CMK (cell line): ENCODE data around the gene PRICKLE3.

Source experiments
- DNase-seq: peaks from one replicate; pipeline ENCODE4 v3.0.0-alpha.2; 2010; ENCODE audit warnings: low read depth

The PRICKLE3 gene, protein sequence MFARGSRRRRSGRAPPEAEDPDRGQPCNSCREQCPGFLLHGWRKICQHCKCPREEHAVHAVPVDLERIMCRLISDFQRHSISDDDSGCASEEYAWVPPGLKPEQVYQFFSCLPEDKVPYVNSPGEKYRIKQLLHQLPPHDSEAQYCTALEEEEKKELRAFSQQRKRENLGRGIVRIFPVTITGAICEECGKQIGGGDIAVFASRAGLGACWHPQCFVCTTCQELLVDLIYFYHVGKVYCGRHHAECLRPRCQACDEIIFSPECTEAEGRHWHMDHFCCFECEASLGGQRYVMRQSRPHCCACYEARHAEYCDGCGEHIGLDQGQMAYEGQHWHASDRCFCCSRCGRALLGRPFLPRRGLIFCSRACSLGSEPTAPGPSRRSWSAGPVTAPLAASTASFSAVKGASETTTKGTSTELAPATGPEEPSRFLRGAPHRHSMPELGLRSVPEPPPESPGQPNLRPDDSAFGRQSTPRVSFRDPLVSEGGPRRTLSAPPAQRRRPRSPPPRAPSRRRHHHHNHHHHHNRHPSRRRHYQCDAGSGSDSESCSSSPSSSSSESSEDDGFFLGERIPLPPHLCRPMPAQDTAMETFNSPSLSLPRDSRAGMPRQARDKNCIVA

DNA sequence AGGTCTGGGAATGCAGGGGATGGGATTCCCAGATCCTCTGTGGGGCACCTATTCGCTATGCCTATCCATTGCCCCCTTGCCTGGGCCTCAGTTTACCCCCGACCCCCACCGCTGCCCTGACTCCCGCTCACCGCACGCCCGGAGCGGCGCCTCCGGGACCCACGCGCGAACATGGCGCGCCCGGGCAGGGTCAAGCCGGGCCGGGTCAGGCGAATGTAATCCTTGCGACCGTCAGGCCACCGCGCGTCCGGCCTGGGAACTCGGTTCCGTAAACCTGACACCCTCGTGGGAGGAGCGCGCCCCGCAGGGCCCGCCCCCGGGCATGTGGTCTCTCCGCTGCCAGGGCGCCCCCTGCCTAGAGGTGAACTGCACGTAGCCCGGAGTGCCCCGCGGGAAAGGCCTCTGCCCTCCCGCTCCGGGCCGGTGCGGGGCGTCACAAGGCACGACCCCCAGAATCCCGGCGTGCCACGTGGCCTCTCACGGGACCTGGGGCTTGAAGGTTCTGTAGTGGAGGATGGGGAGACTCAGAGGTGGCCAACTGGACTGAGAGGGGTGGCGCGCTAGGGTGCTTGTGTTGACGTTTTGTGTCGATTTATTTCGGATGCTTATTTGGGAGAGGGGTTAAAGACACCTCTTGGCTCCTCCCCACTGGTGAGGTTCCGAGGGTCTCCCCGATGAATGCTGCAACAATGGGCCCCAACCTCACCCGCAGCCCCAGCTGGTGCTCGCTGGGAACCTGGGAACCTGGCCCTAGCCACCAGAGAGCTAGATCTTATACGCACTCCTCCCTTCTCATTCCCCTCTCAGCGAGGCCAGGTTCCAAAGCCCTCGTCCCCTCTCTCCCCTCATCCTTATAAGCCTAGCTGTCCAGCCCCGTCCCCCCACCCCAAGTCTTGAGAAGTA lies at the start of gene PRICKLE3:
Gene PRICKLE3 (minus strand): TSS at position 249 of the 903 bp plus-strand sequence. CDS start 76 bp downstream, at position 173.
- peak; percentile 68 for DNase-seq

DNA sequence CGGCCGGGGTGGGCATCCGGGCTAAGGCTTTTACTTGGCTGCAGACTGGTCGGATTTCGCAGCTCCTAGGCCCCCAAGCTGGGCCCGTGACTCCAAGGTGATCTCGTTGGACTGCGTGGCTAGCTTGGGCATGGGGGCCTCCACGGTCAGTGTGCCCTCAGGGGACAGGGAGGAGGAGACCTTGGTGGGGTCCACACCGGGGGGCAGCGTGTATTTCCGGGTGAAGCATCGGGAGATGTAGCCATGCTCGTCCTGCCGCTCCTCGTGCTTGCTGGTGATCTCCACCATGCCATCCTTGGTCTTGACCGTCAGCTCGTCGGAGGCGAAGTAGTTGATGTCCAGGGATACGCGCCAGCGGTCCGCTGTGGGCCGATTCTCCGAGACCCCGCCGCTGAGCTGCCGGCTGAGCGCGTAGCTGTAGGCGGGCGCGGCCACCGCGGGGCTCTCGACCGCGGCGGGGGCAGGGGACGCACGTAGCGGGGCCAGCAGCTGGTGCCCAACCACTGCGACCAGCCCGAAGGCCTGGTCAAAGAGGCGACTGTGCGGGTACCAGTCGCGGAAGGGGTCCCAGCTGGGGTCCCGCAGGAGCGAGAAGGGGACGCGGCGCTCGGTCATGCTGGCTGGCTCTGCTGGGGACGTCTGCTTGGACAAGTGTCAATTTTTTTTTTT lies 47.8 kb upstream of the PRICKLE3 start:
- DNase-seq: no peak

DNA sequence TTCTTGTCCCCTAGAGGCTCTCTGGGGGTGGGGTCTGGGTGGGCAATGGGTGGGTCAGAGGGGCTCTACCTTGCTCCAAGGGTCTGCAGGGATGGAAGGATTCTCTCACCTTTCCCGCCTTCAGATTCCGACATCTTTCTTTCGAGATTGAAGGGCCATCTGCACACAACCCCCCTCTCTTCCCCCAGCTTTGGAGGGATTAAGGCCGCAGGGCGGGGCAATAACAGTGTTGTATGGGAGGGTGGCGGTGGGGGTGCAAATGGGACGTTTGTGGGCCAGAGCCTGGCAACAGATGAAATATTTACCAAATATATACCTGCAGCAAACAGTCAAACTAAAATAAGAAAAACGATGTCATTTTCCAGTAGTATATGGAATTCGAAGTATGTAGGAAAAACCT lies 47.0 kb upstream of the PRICKLE3 start, which contains the start of gene CACNA1F:
Gene CACNA1F (minus strand): TSS at position 165 of the 400 bp plus-strand sequence. CDS start 31 bp downstream, at position 134.
- no peak for DNase-seq

DNA sequence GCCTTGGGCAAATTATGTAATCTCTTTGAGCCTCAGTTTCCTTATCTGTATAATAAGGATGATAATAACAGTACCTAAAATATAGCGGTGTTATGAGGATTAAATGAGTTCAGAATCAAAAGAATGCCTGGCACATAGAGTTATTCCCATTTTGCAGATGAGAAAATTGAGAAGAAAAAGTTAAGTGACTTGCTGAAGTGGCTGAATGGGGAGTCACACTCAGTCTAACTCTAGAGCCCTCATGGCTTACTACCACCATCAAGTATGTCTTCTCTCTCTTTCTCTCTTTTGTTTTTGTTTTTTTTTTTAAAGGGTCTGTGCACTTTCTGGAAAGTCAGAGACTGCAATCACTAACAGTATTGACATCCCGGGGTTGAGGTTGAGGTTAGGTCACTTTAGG lies 46.4 kb upstream of the PRICKLE3 start:
- DNase-seq: no peak

DNA sequence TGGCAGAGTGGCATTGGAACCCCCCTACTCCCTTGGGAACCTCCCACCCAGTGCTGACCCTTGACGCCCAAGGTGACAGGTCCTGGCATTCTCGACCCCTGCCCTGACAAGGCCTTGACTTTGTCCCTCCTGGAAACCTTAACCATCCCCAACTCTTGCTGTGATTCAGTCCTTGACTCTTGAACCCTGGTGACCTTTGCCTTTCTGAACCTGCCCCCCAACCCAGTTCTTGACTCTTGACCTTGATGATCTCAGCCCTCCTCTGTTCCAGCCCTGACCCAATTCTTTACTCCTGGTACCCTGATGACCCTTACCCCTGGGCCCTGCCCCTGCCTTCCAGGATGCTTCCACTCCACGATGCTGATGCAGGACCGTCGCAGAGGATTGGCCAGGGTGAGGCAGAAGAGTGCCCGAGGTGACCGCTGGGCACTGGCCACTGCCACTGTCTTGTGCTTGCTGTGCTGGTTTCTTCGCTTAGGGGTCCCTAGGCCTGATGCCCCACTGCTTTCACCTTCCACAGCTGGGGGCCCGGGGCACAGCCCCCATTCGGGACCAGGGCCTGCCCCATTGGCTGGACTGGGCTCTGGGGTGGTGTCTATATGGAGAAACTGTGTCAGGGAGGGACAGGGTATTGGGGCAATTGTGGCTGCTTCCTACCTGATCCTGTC lies 45.3 kb upstream of the PRICKLE3 start:
- DNase-seq: no peak

DNA sequence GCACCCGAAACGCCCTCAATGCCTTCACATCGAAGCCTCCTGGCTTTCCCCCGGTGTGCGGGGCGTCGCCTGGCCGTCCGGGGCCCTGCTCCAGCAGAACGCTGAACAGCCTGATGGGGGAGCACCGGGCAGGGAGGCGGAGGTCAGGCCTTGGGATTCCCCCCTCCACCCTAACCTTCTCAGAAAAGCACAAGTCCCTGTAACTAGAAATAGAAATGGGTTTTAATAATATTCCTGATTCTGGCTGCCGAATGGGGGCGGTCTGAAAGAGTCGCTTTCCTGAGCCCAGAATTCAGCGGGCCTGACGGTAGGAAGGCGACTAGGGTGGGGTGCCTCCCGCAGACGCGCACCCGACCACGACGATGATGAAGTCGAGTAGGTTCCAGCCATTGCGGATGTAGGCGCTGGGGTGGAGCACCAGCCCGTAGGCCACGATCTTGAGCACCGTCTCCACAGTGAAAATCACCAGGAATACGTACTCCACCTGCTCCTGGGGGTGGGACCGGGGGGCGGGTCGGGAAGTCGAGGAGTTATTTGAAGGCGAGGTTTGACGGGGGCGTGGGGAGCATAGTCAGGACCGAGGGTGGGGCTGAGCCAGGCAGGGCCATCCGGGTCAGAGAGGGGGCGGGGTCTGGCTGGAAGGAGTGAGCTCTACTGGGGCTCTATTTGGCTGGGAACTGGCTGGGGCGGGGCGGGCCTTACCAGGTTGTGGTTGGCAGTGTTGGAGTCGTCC lies 44.5 kb upstream of the PRICKLE3 start:
- DNase-seq: peak; percentile 77

DNA sequence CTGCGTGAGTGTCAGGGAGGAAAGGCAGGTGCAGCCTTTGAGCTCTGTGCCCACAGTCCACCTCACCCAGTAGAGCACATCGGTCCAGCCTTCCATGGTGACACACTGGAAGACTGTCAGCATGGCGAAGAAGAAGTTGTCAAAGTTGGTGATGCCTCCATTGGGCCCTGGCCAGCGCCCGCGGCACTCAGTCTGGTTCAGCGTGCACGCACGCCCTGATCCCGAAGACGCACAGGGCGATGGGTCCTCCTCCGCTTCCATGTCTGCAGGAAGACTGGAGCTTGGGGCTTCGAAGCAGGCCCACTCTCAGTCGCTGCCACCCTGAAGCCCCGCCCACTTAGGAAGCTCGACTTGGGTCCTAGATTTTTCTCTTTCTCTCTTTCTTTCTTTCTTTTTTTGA lies 42.0 kb upstream of the PRICKLE3 start:
- DNase-seq: no peak

DNA sequence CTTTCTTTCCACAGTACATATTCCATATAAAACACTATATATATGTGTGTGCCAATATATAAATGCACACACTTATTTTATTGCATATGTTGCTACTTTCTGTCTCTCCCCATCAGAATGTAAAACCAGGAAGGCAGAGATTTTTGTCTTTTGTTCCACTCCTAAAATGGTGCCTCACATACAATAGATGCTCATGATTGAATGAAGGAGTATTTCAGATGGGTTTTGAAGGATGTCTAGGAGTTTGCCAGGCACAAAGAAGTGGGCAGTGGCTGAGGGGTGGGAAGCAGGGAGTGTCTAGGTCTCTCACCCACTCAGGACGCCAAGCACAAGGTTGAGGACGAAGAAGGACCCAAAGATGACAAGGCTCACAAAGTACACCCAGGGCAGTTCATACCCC lies 41.6 kb upstream of the PRICKLE3 start:
- DNase-seq: no peak

DNA sequence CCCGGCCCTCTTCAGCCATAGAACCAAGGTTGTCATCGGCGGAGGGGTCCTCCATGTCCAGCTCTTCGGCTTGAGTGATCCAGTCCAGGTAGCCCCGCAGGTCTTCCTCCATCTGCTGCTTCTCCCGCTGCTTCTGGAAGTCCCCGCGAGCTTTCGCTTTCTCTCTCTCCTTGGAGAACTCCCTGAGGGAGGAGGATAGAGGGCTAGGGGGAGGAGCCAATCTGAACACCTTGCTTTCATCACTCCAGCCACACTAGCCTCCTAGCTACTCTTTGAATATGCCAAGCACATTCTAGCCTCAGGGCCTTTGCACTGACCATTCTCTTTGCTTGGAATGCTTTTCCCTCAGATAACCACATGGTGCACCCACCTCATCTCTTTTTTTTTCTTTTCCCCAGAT lies 40.8 kb upstream of the PRICKLE3 start:
- DNase-seq: no peak

DNA sequence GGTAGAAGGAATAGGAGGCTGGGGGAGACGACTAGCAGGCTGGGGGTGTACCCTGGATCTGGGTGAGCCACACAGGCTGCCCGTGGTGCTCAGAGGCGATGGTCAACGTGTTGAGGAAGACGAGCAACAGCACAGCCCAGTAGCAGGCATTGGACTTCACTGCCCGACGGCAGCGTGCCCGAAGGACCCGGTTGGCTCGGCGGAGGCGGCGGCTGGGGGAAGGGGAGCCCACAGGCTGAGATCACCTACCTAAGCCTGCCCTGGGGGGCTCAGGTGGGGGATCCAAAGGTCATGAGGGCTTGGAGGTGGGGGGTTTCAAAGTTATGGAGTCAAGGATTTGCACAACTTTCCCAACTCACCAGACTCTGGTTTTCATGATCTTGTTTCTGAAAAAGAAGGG lies 39.7 kb upstream of the PRICKLE3 start:
- DNase-seq: no peak

DNA sequence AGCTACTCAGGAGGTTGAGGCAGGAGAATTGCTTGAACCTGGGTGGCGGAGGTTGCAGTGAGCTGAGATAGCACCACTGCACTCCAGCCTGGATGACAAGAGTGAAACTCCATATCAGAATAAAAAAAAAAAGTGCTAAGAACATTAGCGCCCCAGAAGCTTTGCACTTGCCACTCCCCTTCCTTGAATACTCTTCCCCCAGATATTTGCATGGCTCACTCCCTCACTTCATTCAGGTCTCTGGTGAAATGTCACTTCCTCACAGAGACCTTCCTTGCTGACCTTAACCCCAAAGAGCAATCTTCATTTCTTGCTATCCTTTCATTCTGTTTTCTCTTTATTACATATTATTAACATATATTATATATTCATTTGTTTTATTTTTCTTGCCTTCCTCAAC lies 35.7 kb upstream of the PRICKLE3 start:
- DNase-seq: no peak

DNA sequence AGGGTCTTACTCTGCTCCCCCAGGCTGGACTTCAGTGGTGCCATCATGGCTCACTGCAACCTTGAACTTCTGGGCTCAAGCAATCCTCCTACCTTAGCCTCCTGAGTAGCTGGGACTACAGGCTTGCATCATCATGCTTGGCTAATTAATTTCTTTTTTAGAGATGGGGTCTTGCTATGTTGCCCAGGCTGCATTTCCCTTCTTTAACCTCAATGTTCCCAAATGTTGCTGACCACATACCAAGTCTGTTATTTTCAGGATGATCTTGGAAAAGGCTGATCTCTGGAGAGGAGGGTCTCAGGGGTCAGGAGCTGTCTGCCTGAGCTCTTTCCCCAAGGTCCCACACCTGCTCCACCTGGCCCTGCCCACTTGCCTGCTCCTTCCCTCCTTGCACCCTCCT lies 33.9 kb upstream of the PRICKLE3 start:
- DNase-seq: no peak

DNA sequence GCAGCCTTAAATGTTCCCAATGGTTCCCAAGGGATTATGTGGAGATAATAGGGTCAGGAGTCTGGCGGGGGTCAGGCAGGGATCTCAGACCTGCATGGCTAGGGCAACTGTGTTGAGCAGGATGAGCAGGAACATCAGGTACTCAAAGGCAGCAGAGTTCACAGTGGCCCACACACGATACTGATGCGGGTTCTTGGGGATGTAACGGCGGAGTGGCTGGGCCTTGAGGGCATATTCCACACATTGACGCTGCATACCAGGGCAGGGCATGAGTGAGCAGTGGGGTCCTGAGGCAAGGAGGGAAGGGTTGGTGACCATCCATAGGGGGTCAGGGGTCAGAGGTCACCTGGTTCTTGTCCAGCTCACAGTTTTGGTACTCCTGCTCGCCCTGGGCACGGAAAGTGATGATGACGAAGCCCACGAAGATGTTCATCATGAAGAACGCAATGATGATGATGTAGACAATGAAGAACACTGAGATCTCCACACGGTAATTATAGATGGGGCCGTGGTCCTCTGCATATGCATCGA lies 28.9 kb upstream of the PRICKLE3 start:
- no peak for DNase-seq

DNA sequence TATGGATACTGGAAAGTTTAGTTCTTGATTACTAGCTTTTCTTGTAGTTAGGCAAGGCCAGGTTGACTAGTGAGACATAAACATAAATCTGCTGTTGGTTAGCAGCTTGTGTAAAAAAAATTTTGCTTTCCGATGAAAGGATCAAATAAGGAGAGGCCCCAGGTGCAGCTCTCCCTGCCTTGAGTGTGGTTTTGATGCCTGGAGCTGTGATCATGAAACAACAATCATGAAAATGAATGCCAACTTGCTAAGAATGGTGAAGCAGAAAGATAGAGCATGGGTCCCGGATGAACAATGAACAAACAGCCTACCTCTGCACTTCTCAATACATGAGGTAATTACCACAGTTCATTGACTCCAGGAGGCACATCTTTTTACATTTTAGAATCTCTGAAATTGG lies 28.2 kb upstream of the PRICKLE3 start:
- no peak for DNase-seq

DNA sequence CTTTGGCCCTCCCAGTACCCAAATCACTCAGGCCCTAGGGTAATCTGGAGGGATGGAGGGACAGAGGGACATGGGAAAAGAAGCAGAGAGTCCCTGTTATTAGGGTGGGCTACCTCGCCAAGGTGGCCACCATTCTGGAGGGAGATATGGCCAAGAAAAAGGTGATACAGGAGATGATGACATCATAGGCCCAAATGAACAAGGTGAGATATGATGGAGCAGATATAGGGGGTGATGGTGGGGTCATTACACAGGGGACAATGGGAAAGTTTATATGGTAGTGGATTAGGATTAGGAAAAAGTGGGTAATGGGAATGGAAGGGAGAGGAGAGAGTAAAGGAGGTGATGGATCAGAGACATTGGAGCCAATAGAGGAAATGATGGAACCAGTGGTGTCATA lies 26.7 kb upstream of the PRICKLE3 start:
- DNase-seq: no peak

DNA sequence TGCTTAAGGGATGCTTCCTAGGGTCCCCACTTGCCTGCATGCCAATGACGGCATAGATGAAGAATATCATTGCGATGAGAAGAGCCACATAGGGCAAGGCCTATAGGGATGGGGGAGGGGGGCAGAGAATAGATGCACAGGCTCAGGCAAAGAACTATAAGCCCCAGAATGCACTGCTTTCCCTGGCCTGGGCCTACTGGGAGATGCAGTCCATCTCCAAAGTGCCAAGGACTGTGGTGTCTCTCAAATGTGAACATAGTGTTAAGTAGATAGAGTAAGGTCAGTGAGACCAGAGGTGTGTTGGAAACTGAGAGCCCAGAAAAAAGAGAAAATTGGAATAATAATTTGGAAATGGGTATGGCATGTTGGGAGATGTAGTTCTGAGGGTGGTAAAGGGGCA lies 26.0 kb upstream of the PRICKLE3 start:
- no peak for DNase-seq

DNA sequence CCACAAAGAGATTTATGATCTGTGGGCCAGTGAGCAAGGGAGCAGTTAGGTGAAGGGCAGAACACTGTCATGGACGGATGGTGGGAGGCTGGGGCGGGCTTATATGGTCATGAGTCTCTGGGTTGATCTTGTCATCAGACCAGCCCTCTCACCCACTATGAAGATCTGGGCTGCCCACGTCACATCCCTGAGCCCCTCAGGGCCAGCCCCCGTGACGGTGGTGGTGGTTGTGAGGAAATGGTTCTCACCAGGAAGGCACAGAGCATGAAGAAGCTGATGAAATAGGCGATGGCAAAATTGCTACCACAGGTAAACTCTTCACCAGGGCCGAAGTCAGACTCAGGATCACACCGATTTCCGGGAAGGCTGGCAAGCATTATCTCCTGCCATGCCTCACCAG lies 24.9 kb upstream of the PRICKLE3 start:
- DNase-seq: no peak

DNA sequence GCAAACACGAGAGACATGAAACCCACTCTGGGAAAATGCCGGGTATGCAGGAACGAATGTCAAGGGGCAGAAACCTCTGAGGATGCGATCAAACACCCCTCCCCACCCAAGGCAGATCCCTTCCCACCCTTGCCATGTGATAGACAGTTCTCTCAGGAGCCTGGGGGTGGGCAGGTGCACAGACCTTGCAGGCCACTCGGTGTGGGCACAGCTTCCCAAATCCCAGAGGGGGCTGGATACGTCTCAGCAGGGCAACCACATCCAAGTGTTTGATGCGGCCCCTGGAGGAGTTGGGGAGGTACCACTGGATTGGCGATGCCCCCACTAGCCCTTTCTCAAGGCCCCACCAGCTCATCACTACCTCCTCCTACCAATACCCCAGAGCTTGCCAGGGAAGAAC lies 24.2 kb upstream of the PRICKLE3 start:
- no peak for DNase-seq

DNA sequence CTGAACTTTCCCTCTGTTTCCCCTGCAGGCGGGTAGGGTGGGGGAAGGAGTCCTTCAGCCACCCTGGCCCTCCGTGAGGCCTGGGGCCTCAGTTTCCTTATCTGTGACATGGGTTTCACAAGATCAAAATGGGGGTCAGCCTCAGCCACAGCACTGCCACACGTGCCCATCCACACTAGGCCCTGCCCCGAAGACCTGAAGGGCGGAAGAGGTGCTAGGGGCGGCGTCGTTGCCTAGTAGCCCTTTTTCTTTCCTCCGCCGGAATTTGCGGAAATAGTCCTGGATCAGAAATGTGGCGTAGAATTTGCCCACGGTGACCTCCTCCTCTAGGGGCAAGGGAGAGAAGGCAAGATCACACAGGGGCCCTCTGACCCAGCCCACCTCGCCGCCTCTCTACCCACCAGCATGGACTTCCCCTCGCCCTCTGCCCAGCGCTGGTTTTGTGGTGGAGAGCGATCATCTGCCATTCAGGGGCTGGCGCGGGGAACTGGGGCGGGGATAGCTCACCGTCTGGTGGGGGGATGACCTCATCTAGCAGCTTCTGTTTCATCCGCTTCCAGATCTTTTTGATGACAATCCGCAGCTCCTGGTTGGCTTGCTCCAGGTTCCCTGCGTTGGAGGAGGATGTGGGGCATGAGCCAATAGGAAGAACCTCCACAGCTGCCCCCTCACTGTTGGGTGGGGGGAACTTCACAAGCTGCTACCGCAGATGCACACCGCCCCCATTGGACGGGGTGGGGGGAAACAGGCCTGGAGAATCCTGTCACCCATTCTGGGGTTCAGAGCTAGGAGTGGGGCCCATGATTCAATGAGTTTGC lies 23.5 kb upstream of the PRICKLE3 start:
- no peak for DNase-seq

DNA sequence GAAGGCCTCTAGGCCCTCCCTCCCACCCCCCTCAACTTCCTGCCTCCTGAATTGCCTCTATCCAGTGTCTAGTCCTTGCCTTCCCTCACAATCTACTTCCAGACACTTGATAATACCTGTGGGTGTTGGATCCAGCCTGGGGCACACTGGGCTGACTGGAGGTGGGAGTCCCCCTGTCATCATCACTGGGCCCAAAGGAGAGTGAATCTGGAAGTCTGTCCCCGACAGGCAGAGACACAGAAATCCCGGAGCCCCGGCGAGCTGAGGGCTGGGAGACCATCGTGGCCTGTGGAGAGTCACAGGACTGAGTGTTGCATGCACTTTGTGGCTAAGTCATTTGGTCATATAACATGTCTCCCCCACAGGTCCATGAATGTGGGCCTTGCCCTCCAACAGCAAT lies 22.2 kb upstream of the PRICKLE3 start:
- DNase-seq: no peak
